Neural crest cell (in vitro differentiated cells): ENCODE data around the gene CRYBA1. TPM values are rescaled to one million over a fixed set of nuclear protein-coding genes. Genes with fewer than 3 reads are reported as not detected.
"Not testable (repeated sequence)": the region's sequence is repeated elsewhere in the genome, so short reads cannot be mapped to it uniquely, and the experiment has no call there.

Source experiments
- DNase-seq: peaks from one replicate; pipeline ENCODE4 v3.0.0; 2021; ENCODE audit warnings: low read depth, mixed read lengths, low spot score
- H3K27ac Mint-ChIP-seq: one replicate; pipeline ENCODE4 v1.8.0; 2021; ENCODE audit warnings: mild to moderate bottlenecking, mixed read lengths; ENCODE audit not compliant: unreplicated experiment
- H3K27me3 Mint-ChIP-seq: 2 replicates; pipeline ENCODE4 v1.8.0; 2021; ENCODE audit warnings: low read depth, mild to moderate bottlenecking, mixed read lengths
- H3K36me3 Mint-ChIP-seq: 2 replicates; pipeline ENCODE4 v1.8.0; 2021; ENCODE audit warnings: low read depth, mild to moderate bottlenecking, mixed read lengths
- H3K4me1 Mint-ChIP-seq: 2 replicates; pipeline ENCODE4 v1.8.0; 2021; ENCODE audit warnings: mixed read lengths
- H3K4me3 Mint-ChIP-seq: one replicate; pipeline ENCODE4 v1.8.0; 2021; ENCODE audit warnings: mild to moderate bottlenecking, mixed read lengths
- H3K9me3 Mint-ChIP-seq: 2 replicates; pipeline ENCODE4 v1.8.0; 2021; ENCODE audit warnings: mixed read lengths
- CTCF ChIP-seq: fragments of 200-600 bp; sonication (generic); conservative IDR thresholded peaks from 2 replicates; pipeline ENCODE4 v1.5.0; 2021; ENCODE audit warnings: antibody characterized with exemption, mild to moderate bottlenecking
- total RNA-seq: library from RNA; stranded (reverse); gene quantifications from 2 replicates; pipeline ENCODE4 v1.2.1, GENCODE V29; 2021

The CRYBA1 gene
- total RNA-seq, 1 donor from 2014 or later = 2.4 TPM

GRCh38 chr17:29263916-29264315, 17.3 kb downstream of the CRYBA1 start:
- Mint-ChIP-seq H3K27ac (no peak overlapping the region), H3K4me1 (no peaks in the 10 kb centered on the region), H3K9me3 (no peaks in the 10 kb centered on the region), H3K27me3 (no peaks in the 10 kb centered on the region), H3K4me3 (no peak overlapping the region), H3K36me3 (peaks cover 8% of the 10 kb centered on the region)
- TF ChIP-seq CTCF = no peak
- DNase-seq = no peak

DNA sequence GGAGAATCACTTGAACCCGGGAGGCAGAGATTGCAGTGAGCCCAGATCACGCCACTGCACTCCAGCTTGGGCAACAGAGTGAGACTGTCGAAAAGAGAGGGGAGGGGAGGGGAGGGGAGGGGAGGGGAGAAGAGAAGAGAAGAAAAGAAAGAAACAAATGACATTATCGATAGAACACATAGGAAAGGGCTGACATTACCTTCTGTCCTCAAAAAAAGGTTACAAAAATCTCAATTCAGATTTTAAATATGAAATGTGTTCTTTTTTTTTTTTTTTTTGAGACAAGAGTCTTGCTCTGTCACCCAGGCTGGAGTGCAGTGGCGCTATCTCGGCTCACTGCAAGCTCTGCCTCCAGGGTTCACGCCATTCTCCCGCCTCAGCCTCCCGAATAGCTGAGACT, 25.3 kb downstream of the CRYBA1 start:
- peaks cover 22% of the 10 kb centered on the region for H3K36me3 Mint-ChIP-seq
- not testable (repeated sequence) for H3K27me3 Mint-ChIP-seq

DNA sequence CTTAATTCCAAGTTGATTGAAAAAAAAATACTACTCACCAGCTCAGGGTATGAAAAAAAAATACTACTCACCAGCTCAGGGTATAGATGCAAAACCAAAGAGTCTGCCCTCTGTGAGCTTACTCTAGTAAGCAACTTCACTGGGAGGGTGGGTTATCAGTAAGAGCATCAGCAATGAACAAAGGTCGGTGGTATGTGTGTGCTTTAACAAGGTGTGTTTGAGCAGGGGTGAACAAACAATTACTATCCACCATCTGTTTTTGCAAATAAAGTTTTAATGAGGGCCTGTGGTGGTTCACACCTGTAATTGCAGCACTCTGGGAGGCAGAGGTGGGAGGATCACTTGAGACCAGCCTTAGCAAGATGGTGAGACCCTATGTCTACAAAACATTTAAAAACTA, 27.3 kb downstream of the CRYBA1 start:
- DNase-seq = no peak
- Mint-ChIP-seq H3K4me3 (no peak overlapping the region), H3K27ac (no peak overlapping the region), H3K27me3 (no peaks in the 10 kb centered on the region), H3K4me1 (peaks cover 25% of the 10 kb centered on the region), H3K9me3 (no peaks in the 10 kb centered on the region), H3K36me3 (peaks cover 30% of the 10 kb centered on the region)
- no peak for TF ChIP-seq CTCF

More for the DNA sequence above, 25.3 kb downstream of the CRYBA1 start:
- H3K4me1 Mint-ChIP-seq = peaks cover 16% of the 10 kb centered on the region
- H3K27ac Mint-ChIP-seq, DNase-seq, H3K4me3 Mint-ChIP-seq, H3K9me3 Mint-ChIP-seq: not testable (repeated sequence)

DNA sequence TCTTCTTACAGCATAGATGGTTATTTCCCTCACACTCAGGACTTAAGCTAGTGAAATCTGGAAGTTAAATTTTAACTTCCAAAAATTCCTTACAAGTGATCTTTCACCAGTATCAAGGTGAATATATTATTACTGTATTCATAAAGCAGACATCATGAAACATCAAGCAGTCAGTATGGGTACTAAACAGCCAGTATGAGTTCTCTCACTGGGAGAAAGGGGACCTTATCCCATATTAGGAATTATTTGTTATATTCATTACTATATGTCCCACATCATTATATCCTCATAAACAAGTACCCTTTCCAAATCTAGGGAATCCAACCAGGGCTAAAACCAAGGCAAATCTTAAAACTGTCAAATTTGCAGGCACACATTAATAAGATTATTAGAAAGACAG, 32.0 kb downstream of the CRYBA1 start:
- no peak for DNase-seq
- H3K27ac Mint-ChIP-seq = no peak overlapping the region
- H3K36me3 Mint-ChIP-seq = peaks cover 39% of the 10 kb centered on the region
- H3K27me3 Mint-ChIP-seq = no peaks in the 10 kb centered on the region
- H3K4me3 Mint-ChIP-seq = no peak overlapping the region
- no peaks in the 10 kb centered on the region for H3K9me3 Mint-ChIP-seq
- TF ChIP-seq CTCF = no peak
- peaks cover 26% of the 10 kb centered on the region for H3K4me1 Mint-ChIP-seq

GRCh38 chr17:29279397-29280070, 32.9 kb downstream of the CRYBA1 start:
- no peaks in the 10 kb centered on the region for H3K9me3 Mint-ChIP-seq
- H3K4me1 Mint-ChIP-seq = peaks cover 31% of the 10 kb centered on the region
- H3K4me3 Mint-ChIP-seq = no peak overlapping the region
- H3K27me3 Mint-ChIP-seq = no peaks in the 10 kb centered on the region
- no peak overlapping the region for H3K27ac Mint-ChIP-seq
- no peak for TF ChIP-seq CTCF
- H3K36me3 Mint-ChIP-seq = peaks cover 39% of the 10 kb centered on the region
- no peak for DNase-seq

- Mint-ChIP-seq H3K27me3 (no peaks in the 10 kb centered on the region), H3K27ac (no peak overlapping the region)
Measured at GRCh38 chr17:29283496-29283895, 36.8 kb downstream of the CRYBA1 start.

More at GRCh38 chr17:29283496-29283895, 36.8 kb downstream of the CRYBA1 start:
- peak; percentile 33 for TF ChIP-seq CTCF
- Mint-ChIP-seq H3K36me3 (peaks cover 44% of the 10 kb centered on the region), H3K9me3 (no peaks in the 10 kb centered on the region), H3K4me3 (peak overlapping the region; percentile 11), H3K4me1 (peaks cover 18% of the 10 kb centered on the region)
- no peak for DNase-seq
